NB4 (cell line): ENCODE data around the gene PRPF6.

Experiments
- CTCF ChIP-seq: IDR thresholded peaks from one replicate; pipeline ENCODE4 v1.5.1; 2012; ENCODE audit warnings: low read depth, low read length
- POLR2A ChIP-seq: IDR thresholded peaks from 2 replicates; pipeline ENCODE4 v1.6.1; 2011; ENCODE audit warnings: mild to moderate bottlenecking; ENCODE audit not compliant: insufficient read length; ENCODE audit errors: extremely low read depth

GRCh38 chr20:64055396-64055892, 74.5 kb downstream of the PRPF6 start:
- no peak for TF ChIP-seq POLR2A
- no peak for TF ChIP-seq CTCF
